NCI-H1092 (cell line): ENCODE results near the gene DGKI.

ENCODE experiments used
- DNase-seq: peaks from one replicate; lab custom pipeline; 2025; lab: John Stamatoyannopoulos, UW

DGKI gene

GRCh38 chr7:137411446-137411845, 435.3 kb downstream of the DGKI start:
- no peak for DNase-seq

- no peak for DNase-seq
Measured at GRCh38 chr7:137408126-137408525, 438.6 kb downstream of the DGKI start.

- DNase-seq = no peak
Measured at GRCh38 chr7:137407078-137407477, 439.7 kb downstream of the DGKI start.

- no peak for DNase-seq
Measured at GRCh38 chr7:137404660-137405317, 442.0 kb downstream of the DGKI start.

- no peak for DNase-seq
Measured at GRCh38 chr7:137403353-137403695, 443.4 kb downstream of the DGKI start.

- DNase-seq = no peak
Measured at GRCh38 chr7:137402536-137403352, 444.0 kb downstream of the DGKI start.

- DNase-seq = no peak
Measured at GRCh38 chr7:137399827-137400823, 446.6 kb downstream of the DGKI start.

- no peak for DNase-seq
Measured at GRCh38 chr7:137396051-137396450, 450.7 kb downstream of the DGKI start.

- peak; percentile 95 for DNase-seq
Measured at GRCh38 chr7:137395420-137395819, 451.4 kb downstream of the DGKI start.

- DNase-seq = no peak
Measured at GRCh38 chr7:137393570-137393969, 453.2 kb downstream of the DGKI start.

- peak; percentile 24 for DNase-seq
Measured at GRCh38 chr7:137390076-137390475, 456.7 kb downstream of the DGKI start.

- no peak for DNase-seq
Measured at GRCh38 chr7:137388916-137389315, 457.9 kb downstream of the DGKI start.

GRCh38 chr7:137386966-137387365, 459.8 kb downstream of the DGKI start:
- no peak for DNase-seq

GRCh38 chr7:137381045-137381444, 465.7 kb downstream of the DGKI start:
- no peak for DNase-seq

- no peak for DNase-seq
Measured at GRCh38 chr7:137373507-137373906, 473.3 kb downstream of the DGKI start.

GRCh38 chr7:137371616-137372015, 475.2 kb downstream of the DGKI start:
- peak; percentile 29 for DNase-seq

GRCh38 chr7:137366995-137367394, 479.8 kb downstream of the DGKI start:
- no peak for DNase-seq

- no peak for DNase-seq
Measured at GRCh38 chr7:137363683-137364082, 483.1 kb downstream of the DGKI start.

- no peak for DNase-seq
Measured at GRCh38 chr7:137360087-137360679, 486.6 kb downstream of the DGKI start.

- peak; percentile 77 for DNase-seq
Measured at GRCh38 chr7:137354961-137355360, 491.8 kb downstream of the DGKI start.

GRCh38 chr7:137354396-137354795, 492.4 kb downstream of the DGKI start:
- DNase-seq = peak; percentile 98

GRCh38 chr7:137351941-137352340, 494.8 kb downstream of the DGKI start:
- DNase-seq = no peak
